Fibroblast of skin of scalp (primary cell): ENCODE results near the gene APBA2.

Experiments
- DNase-seq: peaks from one replicate; pipeline ENCODE4 v3.0.0-alpha.2; 2013

Gene APBA2

DNA sequence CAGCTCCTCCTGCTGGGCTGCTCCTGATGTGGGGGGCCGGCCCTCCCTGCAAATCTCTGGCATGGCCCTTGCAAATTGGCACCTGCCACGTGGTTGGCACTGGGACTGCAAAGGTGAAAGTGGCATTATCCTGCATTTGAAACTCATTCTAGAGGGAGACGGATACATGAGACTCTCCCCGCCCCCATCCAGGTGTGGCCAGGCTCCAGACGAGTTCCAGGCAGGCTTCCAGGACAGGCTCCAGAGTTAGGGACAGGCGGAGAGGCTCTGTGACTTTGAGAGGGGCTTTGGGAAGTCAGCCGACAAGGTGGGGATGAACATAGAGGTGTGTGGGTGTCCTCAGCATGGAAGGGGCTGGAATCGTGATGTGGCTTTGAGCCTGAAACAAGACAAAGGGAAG is 178.5 kb downstream of the APBA2 start:
- no peak for DNase-seq

GRCh38 chr15:29064731-29065130 is 179.0 kb downstream of the APBA2 start:
- no peak for DNase-seq

DNA sequence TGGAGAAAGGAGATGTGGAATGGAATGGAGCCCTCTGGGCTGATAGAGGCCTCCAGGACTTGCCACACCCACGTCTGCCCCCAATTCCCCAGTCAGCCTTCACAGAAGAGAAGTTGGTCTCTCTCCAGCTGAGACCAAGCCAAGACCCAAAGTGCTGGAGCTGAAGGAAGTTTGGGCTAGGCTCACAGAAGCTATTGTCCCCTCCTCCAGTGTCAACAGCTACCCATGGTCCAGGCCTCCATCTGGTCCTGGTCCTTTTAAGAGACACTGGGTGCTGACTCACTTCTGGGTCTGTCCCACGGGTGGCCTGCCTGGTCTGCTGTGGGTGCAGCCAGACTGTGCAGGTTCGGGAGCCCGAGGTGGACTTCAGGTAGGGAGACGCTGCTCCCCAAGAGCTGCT is 179.8 kb downstream of the APBA2 start:
- no peak for DNase-seq

- no peak for DNase-seq
These were observed 180.5 kb downstream of the APBA2 start for GRCh38 chr15:29066310-29066709.

- no peak for DNase-seq
These were observed 181.1 kb downstream of the APBA2 start for GRCh38 chr15:29066838-29067237.

GRCh38 chr15:29067949-29068348 is 182.2 kb downstream of the APBA2 start:
- DNase-seq = peak; percentile 13

DNA sequence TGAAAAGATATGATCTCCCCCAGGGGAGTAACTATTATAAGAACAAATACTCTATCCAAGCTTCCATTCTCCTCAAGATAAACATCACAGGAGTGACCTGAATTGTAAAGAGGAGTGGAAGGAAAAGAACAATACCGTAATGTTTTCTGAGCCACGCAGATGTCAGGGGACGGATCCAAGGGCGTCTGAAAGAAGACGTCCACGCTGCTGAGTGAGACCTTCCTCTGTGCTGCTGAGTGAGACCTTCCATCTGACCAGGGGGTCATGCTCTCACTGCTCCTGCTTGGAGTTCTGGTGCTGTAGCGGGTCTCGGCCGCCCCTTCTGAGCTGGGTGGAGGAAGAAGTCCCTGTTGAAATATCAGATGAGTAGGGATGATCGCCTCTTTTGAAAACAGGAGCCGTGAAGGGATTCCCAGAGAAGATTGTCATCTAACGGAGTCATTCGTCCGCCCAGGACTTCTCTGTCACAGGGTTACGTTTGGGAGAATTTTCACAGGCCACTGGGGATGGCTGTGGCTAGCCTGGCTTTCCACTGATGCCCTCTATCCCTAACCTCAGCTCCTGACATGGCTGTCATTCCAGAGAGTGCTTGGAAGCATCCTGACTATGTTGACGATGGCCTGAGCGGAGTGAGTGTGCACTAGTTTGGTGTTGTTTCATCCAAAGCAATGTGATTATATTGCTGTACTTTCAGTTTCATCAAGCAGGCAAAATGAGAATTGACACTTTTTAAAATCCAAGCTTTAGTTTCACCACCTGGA is 184.9 kb downstream of the APBA2 start:
- no peak for DNase-seq

DNA sequence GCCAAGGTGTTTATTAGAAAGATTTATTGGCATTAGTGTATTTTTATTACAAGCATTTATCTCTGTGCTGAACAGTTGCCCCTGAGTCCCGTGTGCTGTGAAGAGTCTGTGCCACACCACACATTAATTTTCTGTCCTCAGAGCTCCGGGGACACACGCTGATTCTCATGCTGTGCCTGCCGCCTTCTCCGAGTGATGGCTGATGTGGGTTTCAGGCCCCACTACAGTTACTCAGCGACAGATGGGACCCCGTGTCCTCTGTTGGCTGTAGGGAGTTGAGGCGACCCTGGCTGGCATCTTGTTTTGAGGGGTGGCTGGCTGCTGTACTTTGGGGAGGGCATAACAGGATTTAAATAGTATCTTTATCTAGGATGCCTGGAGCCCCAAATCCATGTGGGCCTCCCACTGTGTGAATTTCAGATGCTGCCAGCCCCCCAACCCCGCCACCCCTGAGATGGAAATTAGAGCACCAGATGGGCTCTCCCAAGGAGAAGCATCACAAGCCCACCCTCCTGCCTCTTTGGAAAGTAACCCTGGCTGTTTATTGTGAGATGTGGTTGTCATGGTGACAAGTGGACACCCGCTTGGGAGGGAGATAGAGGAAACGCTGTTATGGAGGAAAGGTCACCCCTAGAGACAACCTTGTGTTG is 185.6 kb downstream of the APBA2 start:
- DNase-seq = no peak

GRCh38 chr15:29071882-29072273 is 186.1 kb downstream of the APBA2 start:
- no peak for DNase-seq

GRCh38 chr15:29072444-29072843 is 186.7 kb downstream of the APBA2 start:
- no peak for DNase-seq

- DNase-seq = no peak
These were observed 188.3 kb downstream of the APBA2 start for GRCh38 chr15:29074045-29074444.

GRCh38 chr15:29078541-29078940 is 192.8 kb downstream of the APBA2 start:
- DNase-seq = no peak

DNA sequence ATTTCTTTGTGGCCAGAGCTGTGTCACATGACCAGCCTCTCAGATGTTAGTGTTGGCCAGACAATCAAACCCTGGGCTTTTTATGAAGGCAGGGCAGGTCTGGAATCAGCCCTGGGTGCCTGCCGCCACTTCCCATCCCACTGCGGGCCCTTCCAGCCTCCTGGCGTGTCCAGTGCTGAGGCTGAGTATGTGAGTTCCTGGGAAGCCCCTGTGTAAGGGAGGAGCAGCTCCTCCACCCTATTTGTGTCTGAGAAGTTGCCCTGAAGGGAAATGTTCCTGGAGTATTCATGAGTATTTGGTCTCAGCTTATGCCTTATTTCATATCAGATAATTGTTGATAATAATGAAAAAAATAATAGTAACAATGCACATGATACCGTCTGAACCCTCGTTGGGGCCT is 193.7 kb downstream of the APBA2 start:
- no peak for DNase-seq

- DNase-seq = no peak
These were observed 196.0 kb downstream of the APBA2 start for GRCh38 chr15:29081781-29082180.

- DNase-seq = no peak
These were observed 197.4 kb downstream of the APBA2 start for GRCh38 chr15:29083161-29083560.

GRCh38 chr15:29083858-29084257 is 198.1 kb downstream of the APBA2 start:
- DNase-seq = no peak

- DNase-seq = no peak
These were observed 200.2 kb downstream of the APBA2 start for GRCh38 chr15:29086001-29086400.

- no peak for DNase-seq
These were observed 201.1 kb downstream of the APBA2 start for GRCh38 chr15:29086891-29087290.

GRCh38 chr15:29087521-29088285 is 201.9 kb downstream of the APBA2 start:
- no peak for DNase-seq

DNA sequence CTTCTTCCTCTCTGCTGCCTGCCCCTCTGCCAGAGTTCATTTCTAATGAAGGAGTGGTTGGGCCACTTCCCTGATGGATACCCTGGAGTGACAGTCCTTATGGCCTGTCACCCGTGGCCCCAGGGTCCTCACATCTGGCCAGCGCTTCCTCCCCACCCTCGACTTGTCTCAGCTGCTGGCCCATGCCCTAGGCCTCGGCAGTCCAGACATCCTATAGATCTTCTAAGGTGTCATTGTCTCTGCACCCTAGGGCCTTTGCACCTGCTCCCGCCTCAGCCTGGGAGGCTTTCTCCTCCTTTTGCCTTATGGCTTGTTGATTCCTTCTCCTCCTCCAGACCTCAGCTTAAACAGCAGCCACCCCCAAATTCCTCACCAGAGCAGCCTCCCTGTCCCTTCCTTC is 202.9 kb downstream of the APBA2 start:
- DNase-seq = no peak

- peak; percentile 14 for DNase-seq
These were observed 204.2 kb downstream of the APBA2 start for GRCh38 chr15:29089731-29090616.

DNA sequence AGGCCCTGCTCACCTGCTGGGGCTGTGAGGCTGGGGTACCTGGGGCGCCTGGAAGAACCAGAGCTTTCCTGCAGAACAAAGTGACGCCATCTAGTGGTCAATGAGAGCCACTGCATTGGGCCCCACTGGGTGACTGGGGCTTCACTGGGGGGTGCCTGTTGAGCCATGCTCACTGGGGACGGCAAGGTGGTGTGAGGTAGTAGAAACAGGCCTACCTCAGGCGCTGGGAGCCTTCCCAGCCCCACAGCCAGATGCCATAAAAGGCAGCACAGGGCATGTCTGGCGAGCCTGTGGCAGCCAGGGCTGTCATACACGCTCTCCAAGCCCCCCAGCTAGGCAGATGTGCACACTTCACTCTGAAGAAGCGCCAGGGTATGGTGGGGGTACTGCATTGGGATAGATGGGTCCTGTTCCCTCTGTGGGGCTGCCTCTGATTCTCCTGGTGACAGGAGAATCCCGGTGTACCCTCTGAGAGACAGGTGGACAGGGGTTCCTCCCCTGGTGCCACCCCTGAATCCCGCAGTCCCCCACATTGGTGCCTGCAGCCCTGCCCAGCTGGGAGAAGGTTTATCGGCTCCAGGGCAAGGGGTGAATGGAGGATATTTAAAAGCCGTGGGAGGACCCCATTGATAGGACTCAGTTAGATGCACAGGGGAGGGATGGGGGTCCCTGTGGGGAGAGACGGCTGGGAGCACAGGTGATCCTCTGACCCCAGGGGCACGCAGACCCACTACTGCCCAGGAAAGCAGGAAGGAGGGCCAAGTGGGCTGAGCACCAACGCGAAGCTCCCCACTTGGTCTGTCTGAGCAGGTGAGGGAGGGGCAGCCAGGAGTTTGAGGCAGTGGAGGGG is 205.1 kb downstream of the APBA2 start:
- DNase-seq = peak; percentile 15
